PFSK-1 (cell line): ENCODE measurements around the gene RAPGEF3.

Experiments used
- FOXP2 ChIP-seq: optimal IDR thresholded peaks from 2 replicates; pipeline ENCODE3; 2011; ENCODE audit warnings: borderline replicate concordance, control low read depth, inconsistent platforms; ENCODE audit not compliant: insufficient read depth; ENCODE audit errors: extremely low read length, extremely low read depth
- POLR2AphosphoS5 ChIP-seq: IDR thresholded peaks from 2 replicates; pipeline ENCODE4 v1.6.1; 2012; ENCODE audit warnings: low read depth, mild to moderate bottlenecking, control low read depth, low read length, moderate library complexity
- REST ChIP-seq, 2 experiments: IDR thresholded peaks; 2 replicates each; pipeline versions ENCODE4 v1.6.1 to v1.8.0; 2011 to 2012; ENCODE audit warnings: low read depth in 2 of 2, low read length in 2 of 2, control low read depth in 1 of 2, inconsistent platforms in 1 of 2, mild to moderate bottlenecking in 1 of 2, moderate library complexity in 1 of 2; ENCODE audit not compliant: insufficient read depth in 1 of 2
- SIN3A ChIP-seq: IDR thresholded peaks from 2 replicates; pipeline ENCODE4 v1.6.1; 2012; ENCODE audit warnings: mild to moderate bottlenecking, low read length, moderate library complexity, borderline replicate concordance; ENCODE audit not compliant: insufficient read depth
- TAF1 ChIP-seq: IDR thresholded peaks from 2 replicates; pipeline ENCODE4 v1.6.1; 2012; ENCODE audit warnings: low read length, control low read depth, borderline replicate concordance; ENCODE audit not compliant: insufficient read depth

The RAPGEF3 gene

DNA sequence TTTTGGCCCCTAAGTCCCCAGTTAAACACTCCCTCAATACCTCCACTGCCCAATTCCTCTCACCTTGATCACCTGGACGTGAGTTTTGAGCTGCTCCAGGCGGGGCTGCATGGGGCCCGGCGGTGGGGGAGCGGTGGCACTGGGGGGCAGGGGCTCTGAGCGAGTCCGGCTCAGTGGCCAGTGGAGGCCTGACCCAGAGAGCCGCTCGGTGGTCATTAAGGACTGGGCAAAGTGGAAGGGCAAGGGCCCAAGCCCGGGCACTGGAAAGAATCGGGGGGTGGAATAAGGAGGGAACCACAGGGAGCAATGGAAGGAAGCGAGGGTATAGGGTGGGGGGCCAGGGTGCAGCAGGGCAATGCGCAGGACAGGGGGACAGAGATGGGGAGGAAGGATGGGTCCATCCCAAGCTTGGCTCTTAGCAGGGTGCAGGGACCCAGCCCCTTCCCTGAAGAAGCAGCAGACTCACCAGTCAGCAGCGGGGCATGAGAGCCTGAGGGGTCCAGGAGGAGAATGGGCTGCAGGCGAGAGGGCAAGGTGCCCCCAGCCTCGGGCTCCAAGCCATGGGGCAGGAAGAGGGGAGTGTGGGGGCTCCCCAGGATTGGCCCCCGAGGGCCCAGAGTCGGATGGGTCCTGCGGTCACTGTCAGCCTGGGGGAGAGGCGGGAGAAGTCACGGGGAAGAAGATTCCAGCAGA is 36.6 kb upstream of the RAPGEF3 start:
- TF ChIP-seq POLR2AphosphoS5 (no peak), FOXP2 (no peak), SIN3A (no peak), REST (IDR thresholded peaks at IDR 0.05; ENCODE audit: insufficient read depth in 1 of 2, low read depth in 2 of 2, low read length in 2 of 2) (no peak), TAF1 (no peak)

GRCh38 chr12:47794679-47795078 is 36.0 kb upstream of the RAPGEF3 start:
- TF ChIP-seq FOXP2 (no peak), SIN3A (no peak), POLR2AphosphoS5 (no peak), REST (IDR thresholded peaks at IDR 0.05; ENCODE audit: insufficient read depth in 1 of 2, low read depth in 2 of 2, low read length in 2 of 2) (no peak), TAF1 (no peak)

DNA sequence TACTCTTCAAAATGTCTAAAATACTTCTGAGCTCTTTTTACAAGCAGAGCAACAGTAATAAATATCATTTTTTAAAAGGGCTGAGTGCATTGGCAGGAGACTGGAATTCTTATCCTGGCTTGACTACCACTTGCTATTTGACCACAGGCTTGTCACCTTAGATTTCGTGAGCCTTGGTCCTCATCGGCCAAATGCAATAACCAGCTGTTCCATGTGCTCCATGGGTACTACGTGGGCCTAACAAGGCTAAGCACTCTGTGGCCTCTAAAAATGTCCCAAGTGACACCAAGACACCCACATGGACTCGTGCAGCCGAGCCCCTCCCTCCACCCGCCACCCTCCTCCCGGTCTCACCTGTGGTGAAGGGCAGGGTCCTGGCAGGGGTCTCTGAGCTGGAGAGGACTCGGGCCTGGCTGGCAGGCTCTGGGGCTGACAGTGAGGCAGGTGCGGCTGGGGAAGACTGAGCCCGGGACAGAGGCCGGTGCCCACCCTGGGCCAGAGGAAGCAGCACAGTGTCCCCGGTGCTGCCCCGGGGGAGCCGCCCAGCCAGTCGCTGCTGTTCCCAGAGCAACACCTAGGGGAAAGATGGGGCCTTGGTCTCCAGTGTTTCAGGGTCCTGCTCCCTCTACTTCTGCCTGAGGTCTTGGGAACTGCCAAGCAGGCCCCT is 34.5 kb upstream of the RAPGEF3 start:
- TF ChIP-seq FOXP2, result no peak
- no peak for TF ChIP-seq REST (IDR thresholded peaks at IDR 0.05; ENCODE audit: insufficient read depth in 1 of 2, low read depth in 2 of 2, low read length in 2 of 2)
- TF ChIP-seq TAF1, result no peak
- TF ChIP-seq SIN3A, result no peak
- TF ChIP-seq POLR2AphosphoS5, result no peak

- TF ChIP-seq REST (IDR thresholded peaks at IDR 0.05; ENCODE audit: insufficient read depth in 1 of 2, low read depth in 2 of 2, low read length in 2 of 2), result no peak
- no peak for TF ChIP-seq TAF1
- TF ChIP-seq POLR2AphosphoS5, result no peak
- no peak for TF ChIP-seq SIN3A
- TF ChIP-seq FOXP2, result no peak
Observed at GRCh38 chr12:47791874-47792273, 33.2 kb upstream of the RAPGEF3 start.
